T-cell (primary cell): ENCODE results near the gene SMPD3. TPM values are rescaled to one million over a fixed set of nuclear protein-coding genes. Genes with fewer than 3 reads are reported as not detected.

Experiments
- ATAC-seq, 4 experiments: fragments of 200-7000 bp in 3 of 4; fragments of 150-1000 bp in 1 of 4; cut with Tn5 transposase; replicated peaks in 1 of 4; 1 replicate in 3 of 4; 2 replicates in 1 of 4; pipeline ENCODE4 v1.10.0; 2021; ENCODE audit warnings: moderate library complexity in 3 of 4, mild to moderate bottlenecking in 2 of 4, moderate number of reproducible peaks in 1 of 4
- CTCF ChIA-PET, 2 donors: fragments of 300-600 bp; sonication (Branson Sonifier 250); formaldehyde crosslinking; loops; one replicate each; lab custom pipeline; 2022; ENCODE audit warnings: antibody characterized with exemption in 2 of 2; lab: Charles Lee
- POLR2A ChIA-PET, 2 donors: fragments of 300-600 bp; sonication (Branson Sonifier 250); formaldehyde crosslinking; loops; one replicate each; lab custom pipeline; 2022; ENCODE audit warnings: antibody characterized with exemption in 2 of 2; lab: Charles Lee
- DNase-seq, 35 experiments: peaks; one replicate each; pipeline versions ENCODE4 v3.0.0 to v3.0.0-alpha.2; 2013 to 2023
- H3K27ac ChIP-seq: one replicate; pipeline ENCODE4 v1.5.1; 2013; ENCODE audit warnings: low read length
- H3K27me3 ChIP-seq, 2 experiments: replicated peaks in 1 of 2; 1 replicate in 1 of 2; 2 replicates in 1 of 2; pipeline versions ENCODE4 v1.6.1 to v1.7.0; 2013; ENCODE audit warnings: low read length in 1 of 2, mixed read lengths in 1 of 2; ENCODE audit not compliant: control insufficient read depth in 2 of 2, insufficient read depth in 2 of 2; ENCODE audit errors: extremely low read depth in 1 of 2
- H3K36me3 ChIP-seq, 2 donors: 1 replicate in 1 of 2; 2 replicates in 1 of 2; pipeline versions ENCODE4 v1.6.1 to v1.7.0; 2013; ENCODE audit warnings: low read length in 1 of 2; ENCODE audit not compliant: control insufficient read depth in 2 of 2, insufficient read depth in 1 of 2; ENCODE audit errors: extremely low read depth in 1 of 2
- H3K4me1 ChIP-seq, 2 experiments: 1 replicate in 1 of 2; 2 replicates in 1 of 2; pipeline versions ENCODE4 v1.6.1 to v1.7.0; 2013; ENCODE audit warnings: low read length in 2 of 2, mixed read lengths in 1 of 2; ENCODE audit not compliant: insufficient read depth in 2 of 2, control insufficient read depth in 1 of 2; ENCODE audit errors: extremely low read depth in 1 of 2
- H3K4me3 ChIP-seq, 2 donors: 1 replicate in 1 of 2; 2 replicates in 1 of 2; pipeline versions ENCODE4 v1.5.1 to v1.7.0; 2013; ENCODE audit warnings: mild to moderate bottlenecking in 2 of 2, low read length in 1 of 2, moderate library complexity in 1 of 2; ENCODE audit not compliant: control insufficient read depth in 1 of 2; ENCODE audit errors: extremely low read depth in 1 of 2
- H3K9me3 ChIP-seq: 2 replicates; pipeline ENCODE4 v1.7.0; 2013
- H3K27ac Mint-ChIP-seq, 2 donors: one replicate each; pipeline ENCODE4 v1.8.0; 2020 to 2021; ENCODE audit warnings: mild to moderate bottlenecking in 2 of 2, mixed read lengths in 2 of 2
- H3K27me3 Mint-ChIP-seq, 2 donors: one replicate each; pipeline ENCODE4 v1.8.0; 2021 to 2022; ENCODE audit warnings: mixed read lengths in 2 of 2
- H3K36me3 Mint-ChIP-seq: one replicate; pipeline ENCODE4 v1.8.0; 2021; ENCODE audit warnings: mixed read lengths
- H3K4me1 Mint-ChIP-seq, 3 donors: one replicate each; pipeline ENCODE4 v1.8.0; 2020 to 2022; ENCODE audit warnings: mixed read lengths in 3 of 3, mild to moderate bottlenecking in 1 of 3
- H3K4me3 Mint-ChIP-seq, 3 donors: one replicate each; pipeline ENCODE4 v1.8.0; 2020 to 2022; ENCODE audit warnings: mild to moderate bottlenecking in 3 of 3, mixed read lengths in 3 of 3, moderate library complexity in 3 of 3
- H3K9me3 Mint-ChIP-seq, 3 donors: one replicate each; pipeline ENCODE4 v1.8.0; 2020 to 2022; ENCODE audit warnings: mixed read lengths in 3 of 3
- WGBS: methylation state at CpG from one replicate; pipeline ENCODE4 v1.1.5; 2013; ENCODE audit warnings: missing lambda C conversion rate; ENCODE audit not compliant: insufficient coverage; 5-methylcytosine and 5-hydroxymethylcytosine counted together
- total RNA-seq, 35 experiments: library from RNA in 6 of 35; stranded (reverse) in 6 of 35; fragments of 120-200 nt in 1 of 35; gene quantifications; one replicate each; pipeline versions ENCODE4 v1.2.1 to v1.2.4 and lab custom pipeline; 2013 to 2026

Gene SMPD3
- total RNA-seq, 5 donors from 2014 or later (not counting 1 experiment from before 2014, with no cell fraction given): 0.93 to 2.3 (median 1.7) TPM

DNA sequence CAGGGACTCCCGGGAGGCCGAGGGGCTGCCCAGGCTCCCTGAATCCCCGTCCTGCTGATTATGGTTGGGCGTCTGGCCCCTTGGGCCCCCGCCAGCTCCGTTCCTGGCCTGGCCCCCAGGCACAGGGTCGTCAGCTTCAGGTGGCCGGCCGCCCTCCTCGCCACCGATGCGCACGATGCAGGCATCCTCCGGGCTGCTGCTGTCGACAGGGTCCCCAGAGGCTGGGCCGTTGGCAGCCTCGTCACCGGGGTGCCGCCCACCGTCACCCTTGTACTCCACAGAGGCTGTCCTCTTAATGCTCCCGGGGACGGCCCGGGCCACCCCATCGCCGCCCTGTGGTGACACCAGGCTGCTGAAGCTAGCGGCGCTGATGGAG is 77.0 kb downstream of the SMPD3 start:
- Mint-ChIP-seq H3K27ac (no peak overlapping the region), H3K36me3 (no peaks in the 10 kb centered on the region), H3K27me3 (peaks cover 1 to 2% of the 10 kb centered on the region in 2 donors), H3K4me3 (peak overlapping the region in 1 of 3 donors; percentile 75), H3K4me1 (peaks cover 43 to 46% (median 44%) of the 10 kb centered on the region in 3 donors), H3K9me3 (no peaks in the 10 kb centered on the region)
- DNase-seq (no peak), ATAC-seq (no peak)
- WGBS: 97% methylated on average over 27 of the region's 27 CpGs
- CTCF ChIA-PET: no interaction called here
- H3K36me3 ChIP-seq: no peaks in the 10 kb centered on the region
- H3K4me3 ChIP-seq: no peak overlapping the region
- no peaks in the 10 kb centered on the region for H3K9me3 ChIP-seq
- H3K4me1 ChIP-seq: peaks cover 15 to 57% of the 10 kb centered on the region in 2 experiments
- H3K27me3 ChIP-seq: peaks cover 0 to 38% of the 10 kb centered on the region in 2 experiments
- H3K27ac ChIP-seq: peak overlapping the region; percentile 32
- POLR2A ChIA-PET: no interaction called here

DNA sequence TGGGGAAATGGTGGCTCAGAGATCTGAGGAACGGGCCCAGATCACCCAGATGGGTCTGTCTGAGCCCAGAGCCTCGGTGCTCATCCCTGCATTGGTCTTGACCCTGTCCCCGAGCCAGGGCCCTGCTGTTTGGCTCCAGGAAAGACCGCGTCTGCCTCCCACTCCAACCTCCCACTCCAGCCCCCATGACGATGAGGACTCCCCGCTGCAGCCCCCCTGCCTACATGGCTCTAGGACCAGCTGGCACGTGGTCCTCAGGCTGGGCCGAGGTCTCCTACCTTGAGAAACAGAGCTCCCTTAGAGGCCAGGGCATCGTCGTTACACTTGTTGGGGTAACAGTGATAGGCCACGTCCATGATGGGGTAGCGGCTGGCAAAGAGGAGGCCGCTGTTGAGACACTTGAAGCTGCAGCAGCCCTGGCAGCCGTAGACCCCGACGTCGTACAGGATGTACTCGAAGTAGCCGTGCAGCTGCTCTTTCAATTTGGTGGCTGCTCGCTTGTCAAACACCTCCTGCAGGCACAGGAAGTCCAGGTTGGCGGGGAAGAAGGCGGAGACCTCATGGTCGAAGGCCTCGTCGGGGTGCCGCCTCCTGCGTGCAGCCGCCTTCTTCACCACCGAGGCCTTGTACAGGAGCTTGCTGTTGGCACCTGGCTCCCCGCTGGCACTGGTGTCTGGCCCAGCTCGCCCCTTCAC is 77.6 kb downstream of the SMPD3 start:
- Mint-ChIP-seq H3K4me1 (peaks cover 45 to 49% (median 48%) of the 10 kb centered on the region in 3 donors), H3K27me3 (peaks cover 2 to 4% of the 10 kb centered on the region in 2 donors), H3K9me3 (no peaks in the 10 kb centered on the region), H3K27ac (peak overlapping the region; percentile 61 to 73), H3K36me3 (no peaks in the 10 kb centered on the region), H3K4me3 (peak overlapping the region in 2 of 3 donors; percentile 46 to 75)
- peak; percentile 23 to 66 (median 48) for DNase-seq
- Histone ChIP-seq H3K36me3 (no peaks in the 10 kb centered on the region), H3K27ac (peak overlapping the region; percentile 32), H3K27me3 (peaks cover 0 to 42% of the 10 kb centered on the region in 2 experiments), H3K4me3 (peak overlapping the region in 1 of 2 donors; percentile 32), H3K4me1 (peaks cover 15 to 60% of the 10 kb centered on the region in 2 experiments), H3K9me3 (no peaks in the 10 kb centered on the region)
- 34% methylated on average over 29 of the region's 32 CpGs for WGBS
- ChIA-PET CTCF (no interaction called here), POLR2A (no interaction called here)
- ATAC-seq: peak; percentile 72 to 77 (median 73)

DNA sequence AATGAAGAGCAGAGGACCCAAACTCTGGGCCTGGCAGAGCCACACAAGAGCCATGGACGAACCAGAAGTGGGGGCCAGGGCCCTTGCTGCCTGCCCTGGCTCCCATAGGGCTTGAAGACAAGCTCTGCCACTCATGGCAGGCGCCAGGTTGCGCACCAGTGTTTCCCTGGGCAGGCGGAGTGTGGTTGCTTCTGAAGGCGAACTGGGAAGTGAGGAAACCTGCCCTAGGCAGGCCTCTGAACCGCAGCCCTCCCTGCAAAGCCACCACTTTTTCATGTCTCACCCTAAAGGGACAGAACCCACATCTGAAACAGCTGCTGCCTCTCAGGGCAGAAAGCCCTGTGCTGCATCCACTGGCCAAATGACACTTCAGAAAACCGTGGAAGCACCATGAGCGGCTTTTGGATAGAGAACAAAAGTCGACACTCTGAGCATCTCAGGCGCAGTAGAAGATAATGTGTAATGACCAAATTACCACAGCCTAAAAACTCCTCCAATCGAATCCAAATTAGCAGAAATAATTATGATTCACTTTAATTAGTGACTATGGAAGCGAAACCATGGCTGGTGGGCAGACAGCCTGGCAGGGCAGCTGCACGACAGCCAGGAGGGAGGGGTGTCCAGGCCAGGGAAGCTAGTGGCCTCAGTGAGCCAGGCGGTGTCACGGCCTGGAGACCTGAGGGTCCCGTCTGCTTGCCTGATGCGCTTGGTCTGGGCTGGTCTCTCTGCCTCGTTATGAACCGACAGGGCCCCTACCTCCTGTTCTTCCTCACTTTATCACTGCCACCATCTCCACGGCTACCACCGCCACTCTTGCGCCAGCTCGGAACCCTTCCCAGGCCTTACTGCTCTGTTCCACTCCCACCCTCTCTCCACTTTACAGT is 78.4 kb downstream of the SMPD3 start:
- Mint-ChIP-seq H3K27me3 (peaks cover 2 to 4% of the 10 kb centered on the region in 2 donors), H3K27ac (peak overlapping the region; percentile 61 to 73), H3K9me3 (no peaks in the 10 kb centered on the region), H3K36me3 (no peaks in the 10 kb centered on the region), H3K4me1 (peaks cover 45 to 54% (median 48%) of the 10 kb centered on the region in 3 donors), H3K4me3 (peak overlapping the region in 2 of 3 donors; percentile 46 to 75)
- ChIA-PET POLR2A (interaction anchor here in 1 of 2 donors (0.5 kb wide), 1 partner anchor 12 kb away, joined by 3 read pairs; no protein-coding TSS in a partner anchor), CTCF (interaction anchor here (0.6 to 0.7 kb wide), 2 partner anchors 493 to 679 kb away, joined by 3 to 9 read pairs; no protein-coding TSS in a partner anchor)
- H3K36me3 ChIP-seq: no peaks in the 10 kb centered on the region
- H3K27ac ChIP-seq: no peak overlapping the region
- ATAC-seq (peak; percentile 28 to 48 (median 32)), DNase-seq (peak in 10 of 35 experiments; percentile 11 to 46 (median 24))
- WGBS: 60% methylated on average over 14 of the region's 23 CpGs
- H3K4me1 ChIP-seq: peaks cover 15 to 60% of the 10 kb centered on the region in 2 experiments
- peak overlapping the region; percentile 12 to 32 for H3K4me3 ChIP-seq
- H3K27me3 ChIP-seq: peaks cover 0 to 42% of the 10 kb centered on the region in 2 experiments
- H3K9me3 ChIP-seq: no peaks in the 10 kb centered on the region

DNA sequence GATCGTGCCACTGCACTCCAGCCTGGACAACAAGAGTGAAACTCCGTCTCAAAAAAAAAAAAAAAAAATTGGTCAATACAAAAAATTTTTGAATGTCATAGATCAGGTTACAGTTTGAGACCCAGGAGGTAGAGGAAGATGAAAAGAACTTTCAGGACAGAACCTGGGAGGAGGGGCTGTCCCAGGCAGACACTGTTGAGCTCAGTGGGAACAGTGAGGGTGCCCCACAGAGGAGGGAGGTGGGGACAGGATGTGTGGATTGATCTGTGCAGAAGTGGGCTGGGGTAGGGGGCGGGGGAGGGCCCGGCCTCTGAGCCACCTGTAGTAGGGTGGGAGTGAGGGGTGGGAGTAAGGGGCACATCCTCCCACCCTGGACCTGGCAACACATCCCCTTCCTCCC is 79.1 kb downstream of the SMPD3 start:
- Mint-ChIP-seq H3K36me3 (no peaks in the 10 kb centered on the region), H3K4me3 (peak overlapping the region in 2 of 3 donors; percentile 13 to 75), H3K27me3 (peaks cover 2 to 4% of the 10 kb centered on the region in 2 donors), H3K27ac (no peak overlapping the region), H3K9me3 (no peaks in the 10 kb centered on the region), H3K4me1 (peaks cover 47 to 60% (median 48%) of the 10 kb centered on the region in 3 donors)
- peaks cover 15 to 60% of the 10 kb centered on the region in 2 experiments for H3K4me1 ChIP-seq
- no CpG with 5 or more reads among the region's 4 CpGs for WGBS
- H3K9me3 ChIP-seq: no peaks in the 10 kb centered on the region
- no peak for ATAC-seq
- no peak overlapping the region for H3K4me3 ChIP-seq
- no peaks in the 10 kb centered on the region for H3K36me3 ChIP-seq
- DNase-seq: no peak
- no peak overlapping the region for H3K27ac ChIP-seq
- peaks cover 0 to 43% of the 10 kb centered on the region in 2 experiments for H3K27me3 ChIP-seq
- POLR2A ChIA-PET: interaction anchor here in 1 of 2 donors (0.5 kb wide), 1 partner anchor 12 kb away, joined by 3 read pairs; no protein-coding TSS in a partner anchor
- CTCF ChIA-PET: interaction anchor here (0.6 to 0.7 kb wide), 5 partner anchors 61 to 679 kb away, joined by 3 to 9 read pairs (median 3); no protein-coding TSS in a partner anchor

DNA sequence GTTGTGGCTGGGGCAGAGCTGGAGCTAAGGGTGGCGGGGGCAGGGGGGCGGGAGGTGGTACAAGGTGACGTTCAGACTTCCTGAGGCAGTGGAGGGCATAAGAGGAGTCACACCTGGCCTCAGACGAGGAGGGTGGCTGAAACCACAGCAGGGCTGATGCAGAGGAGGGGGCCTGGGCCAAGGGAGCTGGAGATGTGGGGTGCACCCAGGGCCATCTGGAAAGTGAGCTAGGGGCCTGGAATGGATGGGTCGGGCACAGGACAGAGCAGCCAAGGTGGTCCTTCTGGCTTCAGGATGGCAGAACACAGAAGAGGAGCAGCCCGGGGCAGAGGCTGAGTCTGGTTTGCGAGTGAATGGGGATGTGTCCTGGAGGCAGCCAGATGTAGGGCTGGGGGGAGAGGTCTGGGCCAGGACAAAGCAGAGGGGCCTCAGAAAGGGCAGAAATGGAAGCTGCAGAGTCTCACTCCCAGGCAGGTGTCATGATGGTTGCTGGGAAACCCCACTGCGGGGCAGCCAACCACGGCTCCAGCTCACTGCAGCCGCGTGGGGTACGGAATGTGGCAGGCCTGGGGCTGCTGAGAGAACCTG is 79.9 kb downstream of the SMPD3 start:
- no peaks in the 10 kb centered on the region for H3K9me3 Mint-ChIP-seq
- DNase-seq: peak in 1 of 35 experiments; percentile 43
- H3K4me1 Mint-ChIP-seq: peaks cover 47 to 63% (median 48%) of the 10 kb centered on the region in 3 donors
- H3K27me3 ChIP-seq: peaks cover 0 to 45% of the 10 kb centered on the region in 2 experiments
- 57% methylated on average over 10 of the region's 12 CpGs for WGBS
- peaks cover 15 to 60% of the 10 kb centered on the region in 2 experiments for H3K4me1 ChIP-seq
- H3K36me3 Mint-ChIP-seq: no peaks in the 10 kb centered on the region
- H3K4me3 ChIP-seq: peak overlapping the region in 1 of 2 donors; percentile 3
- H3K36me3 ChIP-seq: no peaks in the 10 kb centered on the region
- H3K27ac ChIP-seq: no peak overlapping the region
- H3K4me3 Mint-ChIP-seq: peak overlapping the region in 2 of 3 donors; percentile 41 to 75
- H3K9me3 ChIP-seq: no peaks in the 10 kb centered on the region
- ATAC-seq: peak in 1 of 4 experiments; percentile 44
- peaks cover 2 to 4% of the 10 kb centered on the region in 2 donors for H3K27me3 Mint-ChIP-seq
- H3K27ac Mint-ChIP-seq: peak overlapping the region; percentile 19 to 28
- ChIA-PET POLR2A (interaction anchor here in 1 of 2 donors (0.6 kb wide), 1 partner anchor 763 kb away, joined by 6 read pairs; no protein-coding TSS in a partner anchor), CTCF (interaction anchor here in 1 of 2 donors (0.6 to 0.7 kb wide), 3 partner anchors 61 to 233 kb away, joined by 3 to 4 read pairs (median 3); no protein-coding TSS in a partner anchor)
